Measurements from ENCODE around the gene KCNT1. TPM values are rescaled to one million over a fixed set of nuclear protein-coding genes. Genes with fewer than 3 reads are reported as not detected.

The KCNT1 gene
- total RNA-seq, 1 donor from 2014 or later, result 0.14 TPM

- TF ChIP-seq CTCF (conservative IDR thresholded peaks at IDR 0.05), result no peak
- Mint-ChIP-seq H3K36me3 (ENCODE audit: low read depth) (peaks cover 29% of the 10 kb centered on the region), H3K27me3 (ENCODE audit: low read depth) (no peaks in the 10 kb centered on the region), H3K4me1 (no peaks in the 10 kb centered on the region), H3K27ac (ENCODE audit: unreplicated experiment) (no peak overlapping the region), H3K4me3 (no peak overlapping the region), H3K9me3 (no peaks in the 10 kb centered on the region)
- DNase-seq (ENCODE audit: low read depth, low spot score), result no peak
Measured at GRCh38 chr9:135814421-135815095, 112.6 kb downstream of the KCNT1 start.

GRCh38 chr9:135815413-135815812 is 113.4 kb downstream of the KCNT1 start:
- Mint-ChIP-seq H3K9me3 (no peaks in the 10 kb centered on the region), H3K27ac (ENCODE audit: unreplicated experiment) (no peak overlapping the region), H3K4me3 (no peak overlapping the region), H3K4me1 (no peaks in the 10 kb centered on the region), H3K27me3 (ENCODE audit: low read depth) (no peaks in the 10 kb centered on the region), H3K36me3 (ENCODE audit: low read depth) (peaks cover 31% of the 10 kb centered on the region)
- TF ChIP-seq CTCF (conservative IDR thresholded peaks at IDR 0.05), result no peak
- no peak for DNase-seq (ENCODE audit: low read depth, low spot score)

GRCh38 chr9:135815830-135816650 is 114.1 kb downstream of the KCNT1 start:
- H3K9me3 Mint-ChIP-seq, result no peaks in the 10 kb centered on the region

GRCh38 chr9:135816651-135816970 is 114.6 kb downstream of the KCNT1 start:
- no peak for TF ChIP-seq CTCF (conservative IDR thresholded peaks at IDR 0.05)
- Mint-ChIP-seq H3K27me3 (ENCODE audit: low read depth) (no peaks in the 10 kb centered on the region), H3K4me1 (no peaks in the 10 kb centered on the region), H3K27ac (ENCODE audit: unreplicated experiment) (no peak overlapping the region), H3K36me3 (ENCODE audit: low read depth) (peaks cover 28% of the 10 kb centered on the region), H3K9me3 (no peaks in the 10 kb centered on the region), H3K4me3 (no peak overlapping the region)
- no peak for DNase-seq (ENCODE audit: low read depth, low spot score)

More at GRCh38 chr9:135815830-135816650, 114.1 kb downstream of the KCNT1 start:
- DNase-seq (ENCODE audit: low read depth, low spot score), result no peak
- Mint-ChIP-seq H3K36me3 (ENCODE audit: low read depth) (peaks cover 33% of the 10 kb centered on the region), H3K4me3 (no peak overlapping the region), H3K4me1 (no peaks in the 10 kb centered on the region), H3K27me3 (ENCODE audit: low read depth) (no peaks in the 10 kb centered on the region), H3K27ac (ENCODE audit: unreplicated experiment) (no peak overlapping the region)
- no peak for TF ChIP-seq CTCF (conservative IDR thresholded peaks at IDR 0.05)

- H3K4me1 Mint-ChIP-seq, result no peaks in the 10 kb centered on the region
- H3K27me3 Mint-ChIP-seq (ENCODE audit: low read depth), result no peaks in the 10 kb centered on the region
- peaks cover 25% of the 10 kb centered on the region for H3K36me3 Mint-ChIP-seq (ENCODE audit: low read depth)
- no peak overlapping the region for H3K27ac Mint-ChIP-seq (ENCODE audit: unreplicated experiment)
- no peak overlapping the region for H3K4me3 Mint-ChIP-seq
- no peak for TF ChIP-seq CTCF (conservative IDR thresholded peaks at IDR 0.05)
- H3K9me3 Mint-ChIP-seq, result no peaks in the 10 kb centered on the region
- DNase-seq (ENCODE audit: low read depth, low spot score), result no peak
Measured at GRCh38 chr9:135817951-135818717, 116.1 kb downstream of the KCNT1 start.
